GM19035 (cell line): ENCODE data around the gene AGT.
"Not testable (repeated sequence)": the region's sequence is repeated elsewhere in the genome, so short reads cannot be mapped to it uniquely, and the experiment has no call there.

ENCODE experiments used
- ATAC-seq: cut with Tn5 transposase; IDR thresholded peaks from one replicate; pipeline ENCODE4 v1.9.1; 2021; ENCODE audit not compliant: unreplicated experiment

Gene AGT

GRCh38 chr1:230707732-230708630, 5.9 kb downstream of the AGT start:
- ATAC-seq, result no peak

GRCh38 chr1:230706887-230707731, 6.8 kb downstream of the AGT start:
- no peak for ATAC-seq

GRCh38 chr1:230706020-230706699, 7.8 kb downstream of the AGT start:
- no peak for ATAC-seq

- ATAC-seq, result no peak
Measured at GRCh38 chr1:230705289-230706019, 8.5 kb downstream of the AGT start.

GRCh38 chr1:230704830-230705229, 9.1 kb downstream of the AGT start:
- ATAC-seq, result no peak

- ATAC-seq, result no peak
Measured at GRCh38 chr1:230703679-230704385, 10.1 kb downstream of the AGT start.

GRCh38 chr1:230702934-230703678, 10.8 kb downstream of the AGT start:
- ATAC-seq, result no peak

GRCh38 chr1:230701895-230702768, 11.8 kb downstream of the AGT start:
- ATAC-seq, result no peak

GRCh38 chr1:230701434-230701833, 12.5 kb downstream of the AGT start:
- no peak for ATAC-seq

GRCh38 chr1:230700132-230700531, 13.8 kb downstream of the AGT start:
- ATAC-seq, result no peak

- no peak for ATAC-seq
Measured at GRCh38 chr1:230699716-230700115, 14.2 kb downstream of the AGT start.

GRCh38 chr1:230698964-230699363, 15.0 kb downstream of the AGT start:
- ATAC-seq, result not testable (repeated sequence)

GRCh38 chr1:230698130-230698529, 15.8 kb downstream of the AGT start:
- ATAC-seq, result no peak

- no peak for ATAC-seq
Measured at GRCh38 chr1:230696722-230697437, 17.0 kb downstream of the AGT start.

GRCh38 chr1:230696218-230696617, 17.7 kb downstream of the AGT start:
- ATAC-seq, result no peak

GRCh38 chr1:230694991-230695390, 18.9 kb downstream of the AGT start:
- no peak for ATAC-seq

GRCh38 chr1:230694464-230694863, 19.5 kb downstream of the AGT start:
- ATAC-seq, result no peak

- no peak for ATAC-seq
Measured at GRCh38 chr1:230693777-230694176, 20.1 kb downstream of the AGT start.
